Kidney (tissue), 14 donors: ENCODE results near the gene RCL1. TPM values are rescaled to one million over a fixed set of nuclear protein-coding genes. Genes with fewer than 3 reads are reported as not detected.

Experiments used
- DNase-seq, 5 donors: peaks; one replicate each; pipeline ENCODE4 v3.0.0-alpha.2; 2013 to 2020
- FAIRE-seq: peaks from 2 replicates; lab custom pipeline; 2012; peaks lifted over from hg19 to GRCh38; lab: Jason Lieb, UNC
- H3K27ac ChIP-seq, 2 donors: one replicate each; pipeline ENCODE4 v1.7.0; 2013; ENCODE audit warnings: low read depth in 2 of 2, low read length in 2 of 2, inconsistent platforms in 1 of 2
- H3K27me3 ChIP-seq: one replicate; pipeline ENCODE4 v1.7.1; 2013; ENCODE audit warnings: low read length, inconsistent platforms; ENCODE audit not compliant: control insufficient read depth, insufficient read depth
- H3K36me3 ChIP-seq, 3 donors: one replicate each; pipeline versions ENCODE4 v1.7.0 to v1.7.1; 2013; ENCODE audit warnings: low read length in 3 of 3, control low read depth in 1 of 3, inconsistent platforms in 1 of 3; ENCODE audit not compliant: insufficient read depth in 3 of 3, control insufficient read depth in 2 of 3
- H3K4me1 ChIP-seq, 3 donors: one replicate each; pipeline versions ENCODE4 v1.7.0 to v1.7.1; 2013; ENCODE audit warnings: low read length in 3 of 3, inconsistent platforms in 1 of 3, low read depth in 1 of 3; ENCODE audit not compliant: control insufficient read depth in 2 of 3, insufficient read depth in 2 of 3
- H3K4me3 ChIP-seq, 3 donors: one replicate each; pipeline versions ENCODE4 v1.7.0 to v1.8.1; 2013; ENCODE audit warnings: low read length in 3 of 3, control low read depth in 1 of 3, inconsistent platforms in 1 of 3
- H3K9ac ChIP-seq, 3 donors: one replicate each; pipeline versions ENCODE4 v1.7.0 to v1.7.1; 2013; ENCODE audit warnings: low read length in 3 of 3, control low read depth in 1 of 3, inconsistent platforms in 1 of 3
- H3K9me3 ChIP-seq, 3 donors: one replicate each; pipeline versions ENCODE4 v1.7.0 to v1.7.1; 2013; ENCODE audit warnings: low read length in 3 of 3, control low read depth in 1 of 3, inconsistent platforms in 1 of 3; ENCODE audit not compliant: control insufficient read depth in 2 of 3, insufficient read depth in 1 of 3
- CTCF ChIP-seq: IDR thresholded peaks from 3 replicates; pipeline ENCODE4 v1.5.1; 2012; ENCODE audit warnings: mild to moderate bottlenecking, moderate library complexity, borderline replicate concordance; ENCODE audit not compliant: insufficient read depth; ENCODE audit errors: extremely low read depth
- intact Hi-C: fragments of 100-400 bp; cut with DNase I; formaldehyde crosslinking; loops from one replicate; pipeline ENCODE4 v1.11.1; 2022
- polyA plus RNA-seq: library from polyadenylated mRNA; stranded (reverse); fragments of 350-450 nt; fragmentation: Illumina TruSeq; extraction: RNeasy Lipid Tissue Mini Kit (QIAGEN cat#74804); gene quantifications from one replicate; pipeline ENCODE4 v1.2.3, GENCODE V29; 2014; ENCODE audit warnings: low read depth, low replicate concordance; ENCODE audit not compliant: insufficient read depth
- total RNA-seq: library from RNA; stranded (reverse); fragmentation: NEBNext Ultra II Directional; extraction: Animal tissue kit (Norgen Biotek cat#: 25700); gene quantifications from one replicate; pipeline ENCODE4 v1.2.1, GENCODE V29; 2021
- donor health status: control.
- donor health status: control.
- donor health status: control.
- donor health status: control.
- donor health status: control.
- donor health status: DM: yes; HTN: yes; CAD: no.
- donor health status: Normal renal cell carcinoma (clear cell type).

RCL1 gene
- total and polyA plus RNA-seq, 2 donors from 2014 or later: 15.7 to 22.8 TPM

- FAIRE-seq (no peak), DNase-seq (no peak)
- intact Hi-C loops: no loop called here
- no peak overlapping the region for H3K27ac ChIP-seq
- H3K4me1 ChIP-seq: peaks cover 0 to 4% (median 0%) of the 10 kb centered on the region in 3 donors
- TF ChIP-seq CTCF: no peak
- peaks cover 0 to 8% (median 7%) of the 10 kb centered on the region in 3 donors for H3K36me3 ChIP-seq
- H3K27me3 ChIP-seq: no peaks in the 10 kb centered on the region
- H3K9me3 ChIP-seq: no peaks in the 10 kb centered on the region
- no peak overlapping the region for H3K9ac ChIP-seq
- H3K4me3 ChIP-seq: no peak overlapping the region
Observed at GRCh38 chr9:4855841-4856240, 63.1 kb downstream of the RCL1 start.

GRCh38 chr9:4857163-4857810, 64.5 kb downstream of the RCL1 start:
- FAIRE-seq (no peak), DNase-seq (no peak)
- Histone ChIP-seq H3K9me3 (no peaks in the 10 kb centered on the region), H3K27ac (no peak overlapping the region), H3K9ac (no peak overlapping the region), H3K4me1 (peaks cover 0 to 4% (median 0%) of the 10 kb centered on the region in 3 donors), H3K4me3 (no peak overlapping the region), H3K36me3 (peaks cover 2 to 13% (median 3%) of the 10 kb centered on the region in 3 donors), H3K27me3 (no peaks in the 10 kb centered on the region)
- no peak for TF ChIP-seq CTCF
- intact Hi-C loops: no loop called here

GRCh38 chr9:4859035-4859434, 66.3 kb downstream of the RCL1 start:
- FAIRE-seq: no peak
- no peaks in the 10 kb centered on the region for H3K9me3 ChIP-seq
- peaks cover 2 to 17% (median 3%) of the 10 kb centered on the region in 3 donors for H3K36me3 ChIP-seq
- peaks cover 0 to under 1% (median 0%) of the 10 kb centered on the region in 3 donors for H3K4me1 ChIP-seq
- H3K9ac ChIP-seq: no peak overlapping the region
- no peak for DNase-seq
- no peak overlapping the region for H3K4me3 ChIP-seq
- intact Hi-C loops: no loop called here
- H3K27ac ChIP-seq: no peak overlapping the region
- no peaks in the 10 kb centered on the region for H3K27me3 ChIP-seq
- TF ChIP-seq CTCF: no peak

GRCh38 chr9:4860383-4860782, 67.6 kb downstream of the RCL1 start:
- FAIRE-seq: no peak
- TF ChIP-seq CTCF: no peak
- no peak overlapping the region for H3K9ac ChIP-seq
- intact Hi-C loops: no loop called here
- DNase-seq: no peak
- H3K9me3 ChIP-seq: no peaks in the 10 kb centered on the region
- no peak overlapping the region for H3K27ac ChIP-seq
- no peaks in the 10 kb centered on the region for H3K4me1 ChIP-seq
- H3K27me3 ChIP-seq: no peaks in the 10 kb centered on the region
- H3K36me3 ChIP-seq: peaks cover 2 to 17% (median 3%) of the 10 kb centered on the region in 3 donors
- no peak overlapping the region for H3K4me3 ChIP-seq
